HEK293 (cell line): Measurements from ENCODE around the gene MAPKAP1.

ENCODE experiments used
- CTCF ChIA-PET: fragments of 350-600 bp; formaldehyde crosslinking; extraction: SDS; loops from one replicate; lab custom pipeline; 2021; ENCODE audit warnings: antibody characterized with exemption; lab: Yijun Ruan, JAX
- POLR2A ChIA-PET: fragments of 300-600 bp; formaldehyde crosslinking; extraction: SDS; loops from one replicate; lab custom pipeline; 2020; ENCODE audit warnings: antibody characterized with exemption, inconsistent platforms; lab: Yijun Ruan, JAX
- H3K27ac ChIP-seq: fragments of 200-500 bp; sonication (Bioruptor generic); 2 replicates; pipeline ENCODE4 v1.5.1; 2014; ENCODE audit warnings: low read depth, low read length, control low read depth, inconsistent platforms; ENCODE audit errors: extremely low read depth
- H3K36me3 ChIP-seq, 2 experiments: fragments of 200-500 bp in 1 of 2; sonication (Bioruptor generic) in 1 of 2; 1 replicate in 1 of 2; 2 replicates in 1 of 2; pipeline ENCODE4 v1.5.1; 2014 to 2017; ENCODE audit warnings: inconsistent platforms in 2 of 2, low read length in 2 of 2; ENCODE audit not compliant: control insufficient read depth in 2 of 2, insufficient read depth in 1 of 2
- H3K4me1 ChIP-seq: fragments of 200-500 bp; sonication (Bioruptor generic); 2 replicates; pipeline ENCODE4 v1.5.1; 2014; ENCODE audit warnings: mild to moderate bottlenecking, low read length, inconsistent platforms; ENCODE audit not compliant: control insufficient read depth, insufficient read depth
- H3K4me3 ChIP-seq: 2 replicates; pipeline ENCODE4 v1.5.1; 2011; ENCODE audit warnings: low read depth, mild to moderate bottlenecking, control low read depth, low read length, moderate library complexity
- H3K9me3 ChIP-seq: fragments of 200-500 bp; sonication (Bioruptor generic); 2 replicates; pipeline ENCODE4 v1.5.1; 2014; ENCODE audit warnings: low read depth, low read length, inconsistent platforms; ENCODE audit not compliant: control insufficient read depth, insufficient read depth
- EGR2 ChIP-seq: fragments of 450-650 bp; formaldehyde crosslinking; IDR thresholded peaks from 2 replicates; pipeline ENCODE4 v1.5.1; 2016; ENCODE audit warnings: low read depth, missing biosample characterization, missing genetic modification characterization
- IKZF3 ChIP-seq: fragments of 450-650 bp; IDR thresholded peaks from 2 replicates; pipeline ENCODE4 v1.5.0; 2018; ENCODE audit warnings: missing biosample characterization, mild to moderate bottlenecking, missing genetic modification characterization, moderate library complexity
- KLF10 ChIP-seq: fragments of 450-650 bp; IDR thresholded peaks from 2 replicates; pipeline ENCODE4 v1.5.1; 2018; ENCODE audit warnings: missing biosample characterization, mild to moderate bottlenecking, missing genetic modification characterization
- PRDM2 ChIP-seq: fragments of 450-650 bp; formaldehyde crosslinking; IDR thresholded peaks from 2 replicates; pipeline ENCODE4 v1.5.1; 2016; ENCODE audit warnings: missing biosample characterization, missing genetic modification characterization, borderline replicate concordance
- SP7 ChIP-seq: fragments of 450-650 bp; formaldehyde crosslinking; IDR thresholded peaks from 2 replicates; pipeline ENCODE4 v1.5.1; 2016; ENCODE audit warnings: missing biosample characterization, missing genetic modification characterization
- TRIM28 ChIP-seq: IDR thresholded peaks from 2 replicates; pipeline ENCODE4 v1.6.1; 2011; ENCODE audit warnings: low read length, control low read depth, borderline replicate concordance
- YY1 ChIP-seq: fragments of 450-650 bp; formaldehyde crosslinking; IDR thresholded peaks from 2 replicates; pipeline ENCODE4 v1.5.1; 2018; ENCODE audit warnings: missing biosample characterization, missing genetic modification characterization
- ZBTB48 ChIP-seq: fragments of 450-650 bp; formaldehyde crosslinking; IDR thresholded peaks from 2 replicates; pipeline ENCODE4 v1.5.1; 2016; ENCODE audit warnings: missing biosample characterization, missing genetic modification characterization
- ZFP69B ChIP-seq: fragments of 450-650 bp; formaldehyde crosslinking; IDR thresholded peaks from 2 replicates; pipeline ENCODE4 v1.5.1; 2016; ENCODE audit warnings: missing biosample characterization, missing genetic modification characterization
- ZNF184 ChIP-seq: fragments of 450-650 bp; IDR thresholded peaks from 2 replicates; pipeline ENCODE4 v1.5.1; 2018; ENCODE audit warnings: missing biosample characterization, mild to moderate bottlenecking, missing genetic modification characterization
- ZNF202 ChIP-seq: fragments of 450-650 bp; formaldehyde crosslinking; IDR thresholded peaks from 2 replicates; pipeline ENCODE4 v1.5.1; 2016; ENCODE audit warnings: missing biosample characterization, missing genetic modification characterization, borderline replicate concordance
- ZNF391 ChIP-seq: fragments of 450-650 bp; formaldehyde crosslinking; IDR thresholded peaks from 2 replicates; pipeline ENCODE4 v1.5.1; 2016; ENCODE audit warnings: low read depth, missing biosample characterization, missing genetic modification characterization, borderline replicate concordance
- ZNF394 ChIP-seq: fragments of 450-650 bp; formaldehyde crosslinking; IDR thresholded peaks from 2 replicates; pipeline ENCODE4 v1.5.1; 2016; ENCODE audit warnings: missing biosample characterization, missing genetic modification characterization, mild to moderate bottlenecking, moderate library complexity, borderline replicate concordance
- ZNF510 ChIP-seq: fragments of 450-650 bp; formaldehyde crosslinking; IDR thresholded peaks from 2 replicates; pipeline ENCODE4 v1.5.1; 2018; ENCODE audit warnings: mild to moderate bottlenecking, missing genetic modification characterization, missing biosample characterization; ENCODE audit not compliant: insufficient replicate concordance
- ZNF521 ChIP-seq: fragments of 450-650 bp; formaldehyde crosslinking; IDR thresholded peaks from 2 replicates; pipeline ENCODE4 v1.5.1; 2017; ENCODE audit warnings: missing biosample characterization, mild to moderate bottlenecking, missing genetic modification characterization
- ZSCAN18 ChIP-seq: fragments of 450-650 bp; formaldehyde crosslinking; IDR thresholded peaks from 2 replicates; pipeline ENCODE4 v1.5.1; 2016; ENCODE audit warnings: missing biosample characterization, missing genetic modification characterization
- TF ChIP-seq, protein P1 (sequence below): fragments of 450-650 bp; formaldehyde crosslinking; IDR thresholded peaks from 2 replicates; pipeline ENCODE4 v1.5.1; 2016; ENCODE audit warnings: missing biosample characterization, missing genetic modification characterization
- TF ChIP-seq, protein P2 (sequence below): fragments of 450-650 bp; formaldehyde crosslinking; IDR thresholded peaks from 2 replicates; pipeline ENCODE4 v1.5.1; 2016; ENCODE audit warnings: missing biosample characterization, missing genetic modification characterization
- TF ChIP-seq, protein P3 (sequence below): fragments of 450-650 bp; formaldehyde crosslinking; IDR thresholded peaks from 2 replicates; pipeline ENCODE4 v1.5.1; 2016; ENCODE audit warnings: missing biosample characterization, missing genetic modification characterization

MAPKAP1 gene

GRCh38 chr9:125487842-125488241 lies 219.2 kb downstream of the MAPKAP1 start:
- TF ChIP-seq ZNF391: no peak
- no peak for TF ChIP-seq SP7 (tag by site-specific recombination)
- TF ChIP-seq, protein P1, sequence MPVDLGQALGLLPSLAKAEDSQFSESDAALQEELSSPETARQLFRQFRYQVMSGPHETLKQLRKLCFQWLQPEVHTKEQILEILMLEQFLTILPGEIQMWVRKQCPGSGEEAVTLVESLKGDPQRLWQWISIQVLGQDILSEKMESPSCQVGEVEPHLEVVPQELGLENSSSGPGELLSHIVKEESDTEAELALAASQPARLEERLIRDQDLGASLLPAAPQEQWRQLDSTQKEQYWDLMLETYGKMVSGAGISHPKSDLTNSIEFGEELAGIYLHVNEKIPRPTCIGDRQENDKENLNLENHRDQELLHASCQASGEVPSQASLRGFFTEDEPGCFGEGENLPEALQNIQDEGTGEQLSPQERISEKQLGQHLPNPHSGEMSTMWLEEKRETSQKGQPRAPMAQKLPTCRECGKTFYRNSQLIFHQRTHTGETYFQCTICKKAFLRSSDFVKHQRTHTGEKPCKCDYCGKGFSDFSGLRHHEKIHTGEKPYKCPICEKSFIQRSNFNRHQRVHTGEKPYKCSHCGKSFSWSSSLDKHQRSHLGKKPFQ (tag by site-specific recombination): no peak
- TF ChIP-seq ZSCAN18 (tag by site-specific recombination): no peak
- TF ChIP-seq ZNF202 (tag by site-specific recombination): no peak
- TF ChIP-seq ZFP69B (tag by site-specific recombination): no peak
- no peak for TF ChIP-seq YY1 (tag by site-specific recombination)
- no peak for TF ChIP-seq KLF10
- no peak for TF ChIP-seq ZNF394 (tag by site-specific recombination)
- no peak for TF ChIP-seq IKZF3 (tag by site-specific recombination)
- TF ChIP-seq, protein P2, sequence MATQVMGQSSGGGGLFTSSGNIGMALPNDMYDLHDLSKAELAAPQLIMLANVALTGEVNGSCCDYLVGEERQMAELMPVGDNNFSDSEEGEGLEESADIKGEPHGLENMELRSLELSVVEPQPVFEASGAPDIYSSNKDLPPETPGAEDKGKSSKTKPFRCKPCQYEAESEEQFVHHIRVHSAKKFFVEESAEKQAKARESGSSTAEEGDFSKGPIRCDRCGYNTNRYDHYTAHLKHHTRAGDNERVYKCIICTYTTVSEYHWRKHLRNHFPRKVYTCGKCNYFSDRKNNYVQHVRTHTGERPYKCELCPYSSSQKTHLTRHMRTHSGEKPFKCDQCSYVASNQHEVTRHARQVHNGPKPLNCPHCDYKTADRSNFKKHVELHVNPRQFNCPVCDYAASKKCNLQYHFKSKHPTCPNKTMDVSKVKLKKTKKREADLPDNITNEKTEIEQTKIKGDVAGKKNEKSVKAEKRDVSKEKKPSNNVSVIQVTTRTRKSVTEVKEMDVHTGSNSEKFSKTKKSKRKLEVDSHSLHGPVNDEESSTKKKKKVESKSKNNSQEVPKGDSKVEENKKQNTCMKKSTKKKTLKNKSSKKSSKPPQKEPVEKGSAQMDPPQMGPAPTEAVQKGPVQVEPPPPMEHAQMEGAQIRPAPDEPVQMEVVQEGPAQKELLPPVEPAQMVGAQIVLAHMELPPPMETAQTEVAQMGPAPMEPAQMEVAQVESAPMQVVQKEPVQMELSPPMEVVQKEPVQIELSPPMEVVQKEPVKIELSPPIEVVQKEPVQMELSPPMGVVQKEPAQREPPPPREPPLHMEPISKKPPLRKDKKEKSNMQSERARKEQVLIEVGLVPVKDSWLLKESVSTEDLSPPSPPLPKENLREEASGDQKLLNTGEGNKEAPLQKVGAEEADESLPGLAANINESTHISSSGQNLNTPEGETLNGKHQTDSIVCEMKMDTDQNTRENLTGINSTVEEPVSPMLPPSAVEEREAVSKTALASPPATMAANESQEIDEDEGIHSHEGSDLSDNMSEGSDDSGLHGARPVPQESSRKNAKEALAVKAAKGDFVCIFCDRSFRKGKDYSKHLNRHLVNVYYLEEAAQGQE (tag by site-specific recombination): no peak
- TF ChIP-seq EGR2 (tag by site-specific recombination): no peak
- TF ChIP-seq, protein P3, sequence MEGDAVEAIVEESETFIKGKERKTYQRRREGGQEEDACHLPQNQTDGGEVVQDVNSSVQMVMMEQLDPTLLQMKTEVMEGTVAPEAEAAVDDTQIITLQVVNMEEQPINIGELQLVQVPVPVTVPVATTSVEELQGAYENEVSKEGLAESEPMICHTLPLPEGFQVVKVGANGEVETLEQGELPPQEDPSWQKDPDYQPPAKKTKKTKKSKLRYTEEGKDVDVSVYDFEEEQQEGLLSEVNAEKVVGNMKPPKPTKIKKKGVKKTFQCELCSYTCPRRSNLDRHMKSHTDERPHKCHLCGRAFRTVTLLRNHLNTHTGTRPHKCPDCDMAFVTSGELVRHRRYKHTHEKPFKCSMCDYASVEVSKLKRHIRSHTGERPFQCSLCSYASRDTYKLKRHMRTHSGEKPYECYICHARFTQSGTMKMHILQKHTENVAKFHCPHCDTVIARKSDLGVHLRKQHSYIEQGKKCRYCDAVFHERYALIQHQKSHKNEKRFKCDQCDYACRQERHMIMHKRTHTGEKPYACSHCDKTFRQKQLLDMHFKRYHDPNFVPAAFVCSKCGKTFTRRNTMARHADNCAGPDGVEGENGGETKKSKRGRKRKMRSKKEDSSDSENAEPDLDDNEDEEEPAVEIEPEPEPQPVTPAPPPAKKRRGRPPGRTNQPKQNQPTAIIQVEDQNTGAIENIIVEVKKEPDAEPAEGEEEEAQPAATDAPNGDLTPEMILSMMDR: no peak
- no peak for TF ChIP-seq ZBTB48 (tag by site-specific recombination)
- no peak for TF ChIP-seq ZNF521 (tag by site-specific recombination)
- no peak for TF ChIP-seq PRDM2
- TF ChIP-seq ZNF184: no peak
- TF ChIP-seq ZNF510 (tag by site-specific recombination): no peak
- no peak for TF ChIP-seq TRIM28
- Histone ChIP-seq H3K36me3 (peaks cover 0 to 5% of the 10 kb centered on the region in 2 experiments; a peak in 1 of 3 replicates), H3K4me3 (no peak overlapping the region), H3K27ac (no peak overlapping the region), H3K4me1 (no peaks in the 10 kb centered on the region), H3K9me3 (no peaks in the 10 kb centered on the region)
- POLR2A ChIA-PET: no interaction called here
- CTCF ChIA-PET: no interaction called here
